OCI-LY7 (cell line): Measurements from ENCODE around the gene AOPEP. TPM values are rescaled to one million over a fixed set of nuclear protein-coding genes. Genes with fewer than 3 reads are reported as not detected.
A peak's percentile ranks its signal among the peaks of the same experiment; 100 is the strongest.

Experiments
- BruUV-seq: library from RNA; stranded (reverse); fragments of 400-500 nt; replicated peaks from 2 replicates; lab custom pipeline; 2021; lab: Mats Ljungman, UMichigan
- CTCF ChIA-PET: fragments of 300-600 bp; sonication (Branson Sonifier 250); formaldehyde crosslinking; loops from one replicate; lab custom pipeline; 2022; ENCODE audit warnings: antibody characterized with exemption; ENCODE audit not compliant: unreplicated experiment; lab: Charles Lee
- POLR2A ChIA-PET: fragments of 300-600 bp; sonication (Branson Sonifier 250); formaldehyde crosslinking; loops from one replicate; lab custom pipeline; 2022; ENCODE audit warnings: antibody characterized with exemption; lab: Charles Lee
- DNase-seq: peaks from one replicate; pipeline ENCODE4 v3.0.0-alpha.2; 2015; ENCODE audit warnings: low spot score
- H2AFZ ChIP-seq: fragments of 200-600 bp; sonication (generic), shearing (Covaris generic); 2 replicates; pipeline ENCODE4 v1.6.1; 2014; ENCODE audit warnings: mild to moderate bottlenecking, antibody characterized with exemption, low read length, moderate library complexity
- H3K27ac ChIP-seq: fragments of 200-600 bp; sonication (generic); 2 replicates; pipeline ENCODE4 v1.5.1; 2014; ENCODE audit warnings: mixed run types, low read depth, mild to moderate bottlenecking, moderate library complexity, low read length, inconsistent platforms; ENCODE audit not compliant: poor library complexity, severe bottlenecking
- H3K36me3 ChIP-seq: fragments of 200-600 bp; sonication (generic); 2 replicates; pipeline ENCODE4 v1.6.1; 2014; ENCODE audit warnings: mild to moderate bottlenecking, antibody characterized with exemption, low read length, moderate library complexity, mixed read lengths; ENCODE audit not compliant: insufficient read depth
- H3K4me1 ChIP-seq: fragments of 200-600 bp; sonication (generic); 2 replicates; pipeline ENCODE4 v1.5.1; 2014; ENCODE audit warnings: mild to moderate bottlenecking, low read length; ENCODE audit not compliant: insufficient read depth, poor library complexity, severe bottlenecking
- H3K4me2 ChIP-seq: fragments of 200-600 bp; sonication (generic); 2 replicates; pipeline ENCODE4 v1.6.1; 2014; ENCODE audit warnings: mild to moderate bottlenecking, low read length
- H3K4me3 ChIP-seq: fragments of 200-600 bp; sonication (generic); 2 replicates; pipeline ENCODE4 v1.5.1; 2014; ENCODE audit warnings: mild to moderate bottlenecking, low read depth, low read length; ENCODE audit not compliant: poor library complexity, severe bottlenecking
- H3K79me2 ChIP-seq: fragments of 200-600 bp; sonication (generic); 2 replicates; pipeline ENCODE4 v1.6.1; 2016; ENCODE audit warnings: low read depth, mild to moderate bottlenecking, low read length, moderate library complexity, mixed read lengths; ENCODE audit not compliant: insufficient read depth
- H3K9me2 ChIP-seq: fragments of 200-600 bp; sonication (generic); 2 replicates; pipeline ENCODE4 v1.6.1; 2016; ENCODE audit warnings: mild to moderate bottlenecking, low read length, mixed read lengths; ENCODE audit not compliant: insufficient read depth
- H3K9me3 ChIP-seq: fragments of 200-600 bp; sonication (generic); 2 replicates; pipeline ENCODE4 v1.6.1; 2014; ENCODE audit warnings: mild to moderate bottlenecking, mixed run types, low read length, mixed read lengths
- H4K20me1 ChIP-seq: fragments of 200-600 bp; sonication (generic); 2 replicates; pipeline ENCODE4 v1.6.1; 2014; ENCODE audit warnings: mild to moderate bottlenecking, antibody characterized with exemption, low read length, moderate library complexity, mixed read lengths; ENCODE audit not compliant: insufficient read depth
- CTCF ChIP-seq: fragments of 200-600 bp; sonication (generic); conservative IDR thresholded peaks from 2 replicates; pipeline ENCODE4 v1.5.1; 2014; ENCODE audit warnings: mild to moderate bottlenecking, antibody characterized with exemption, low read length, moderate library complexity, mixed read lengths
- EZH2phosphoT487 ChIP-seq: fragments of 200-600 bp; sonication (generic); IDR thresholded peaks from 2 replicates; pipeline ENCODE4 v1.6.1; 2018; ENCODE audit warnings: low read depth, borderline replicate concordance, mild to moderate bottlenecking, mixed run types, antibody characterized with exemption, low read length, moderate library complexity, mixed read lengths
- intact Hi-C: fragments of 100-400 bp; cut with micrococcal nuclease; formaldehyde crosslinking; loops from one replicate; pipeline ENCODE4 v1.10.0; 2022; ENCODE audit not compliant: unreplicated experiment
- total RNA-seq, 2 experiments: library from RNA; depleted of rRNA in 1 of 2; stranded (reverse); fragments of >200 nt in 1 of 2; shearing (Covaris generic) in 1 of 2; gene quantifications; 2 replicates each; pipeline ENCODE4 v1.2.3, GENCODE V29; 2014 to 2022

The AOPEP gene
- total RNA-seq, 2 experiments from 2014 or later, result 17.3 to 24.3 TPM

GRCh38 chr9:94720846-94721549 lies 5.5 kb upstream of the AOPEP start:
- intact Hi-C loops, result no loop called here

GRCh38 chr9:94721754-94722153 lies 4.7 kb upstream of the AOPEP start:
- Histone ChIP-seq H3K36me3 (no peaks in the 10 kb centered on the region), H3K27ac (no peak overlapping the region), H3K9me3 (no peaks in the 10 kb centered on the region; the same call in 1 of the 2 replicates), H2AFZ (no peak overlapping the region), H3K79me2 (peaks cover under 1% of the 10 kb centered on the region; the same call in 1 of the 2 replicates), H3K4me1 (no peaks in the 10 kb centered on the region), H3K9me2 (no peaks in the 10 kb centered on the region), H3K4me2 (no peak overlapping the region), H3K4me3 (no peak overlapping the region), H4K20me1 (no peaks in the 10 kb centered on the region)
- TF ChIP-seq EZH2phosphoT487, result no peak
- no peak for TF ChIP-seq CTCF
- CTCF ChIA-PET, result no interaction called here
- BruUV-seq, result no TSS peak
- POLR2A ChIA-PET, result interaction anchor here (0.6 kb wide), 1 partner anchor 8 kb away, joined by 3 read pairs; no protein-coding TSS in a partner anchor
- intact Hi-C loops, result no loop called here
- DNase-seq, result no peak

More at GRCh38 chr9:94720846-94721549, 5.5 kb upstream of the AOPEP start:
- Histone ChIP-seq H2AFZ (no peak overlapping the region), H3K4me2 (no peak overlapping the region), H3K36me3 (no peaks in the 10 kb centered on the region), H3K4me1 (no peaks in the 10 kb centered on the region), H3K79me2 (no peaks in the 10 kb centered on the region), H3K4me3 (no peak overlapping the region), H4K20me1 (no peaks in the 10 kb centered on the region), H3K9me2 (no peaks in the 10 kb centered on the region), H3K27ac (no peak overlapping the region), H3K9me3 (no peaks in the 10 kb centered on the region; the same call in 1 of the 2 replicates)
- no TSS peak for BruUV-seq
- no peak for DNase-seq
- TF ChIP-seq EZH2phosphoT487, result no peak
- TF ChIP-seq CTCF, result no peak
- ChIA-PET CTCF (no interaction called here), POLR2A (interaction anchor here (0.6 kb wide), 1 partner anchor 9 kb away, joined by 3 read pairs; no protein-coding TSS in a partner anchor)

GRCh38 chr9:94725293-94725692 lies 1.2 kb upstream of the AOPEP start:
- TF ChIP-seq EZH2phosphoT487 (no peak), CTCF (no peak)
- H3K9me3 ChIP-seq, result no peaks in the 10 kb centered on the region
- H3K4me3 ChIP-seq, result no peak overlapping the region
- ChIA-PET POLR2A (interaction anchor here (0.6 to 1.0 kb wide), 5 partner anchors 9 to 1853 kb away, joined by 3 to 5 read pairs (median 3); no protein-coding TSS in a partner anchor), CTCF (no interaction called here)
- H3K36me3 ChIP-seq, result no peaks in the 10 kb centered on the region
- DNase-seq, result no peak
- H3K9me2 ChIP-seq, result no peaks in the 10 kb centered on the region
- no peak overlapping the region for H3K27ac ChIP-seq
- peaks cover 16% of the 10 kb centered on the region; the same call in 1 of the 2 replicates for H3K79me2 ChIP-seq
- no peak overlapping the region for H3K4me2 ChIP-seq
- BruUV-seq, result no TSS peak
- peak overlapping the region; percentile 56; the same call in 1 of the 2 replicates for H2AFZ ChIP-seq
- intact Hi-C loops, result no loop called here
- no peaks in the 10 kb centered on the region for H4K20me1 ChIP-seq
- H3K4me1 ChIP-seq, result peaks cover 9% of the 10 kb centered on the region
